RWPE1 (cell line): ENCODE results near the gene BTNL8.

Source experiments
- CTCF ChIA-PET: fragments of 350-600 bp; sonication (Branson Sonifier 250); formaldehyde crosslinking; extraction: SDS; loops from one replicate; lab custom pipeline; 2021; lab: Yijun Ruan, JAX
- POLR2A ChIA-PET: fragments of 400-600 bp; formaldehyde crosslinking; extraction: SDS; loops from one replicate; lab custom pipeline; 2020; ENCODE audit warnings: antibody characterized with exemption; ENCODE audit not compliant: low non-redundant PET; lab: Yijun Ruan, JAX
- DNase-seq: peaks from one replicate; pipeline ENCODE4 v3.0.0; 2012; ENCODE audit warnings: low spot score
- H3K27ac ChIP-seq: fragments of 450-650 bp; 2 replicates; pipeline ENCODE4 v1.5.1; 2017
- TF ChIP-seq, protein P1 (sequence below): fragments of 450-650 bp; conservative IDR thresholded peaks from 2 replicates; pipeline ENCODE4 v1.5.1; 2017; ENCODE audit warnings: low read depth, mild to moderate bottlenecking

BTNL8 gene

DNA sequence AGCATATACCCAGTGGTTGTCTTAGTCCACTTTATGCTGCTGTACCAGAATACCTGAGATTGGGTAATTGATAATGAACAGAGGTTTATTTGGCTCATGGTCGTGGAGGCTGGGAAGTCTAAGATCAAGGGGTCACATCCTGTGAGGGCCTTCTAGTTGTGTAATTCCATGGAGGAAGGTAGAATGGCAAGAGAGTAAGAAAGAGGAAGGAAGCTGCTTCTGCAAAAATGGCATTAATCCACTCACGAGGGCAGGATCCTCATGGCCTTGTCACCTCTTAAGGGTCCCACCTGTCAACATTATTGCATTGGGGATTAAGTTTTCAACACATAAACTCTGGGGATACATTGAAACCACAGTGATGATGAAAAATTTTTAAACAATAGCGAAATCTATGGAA lies 17.0 kb downstream of the BTNL8 start:
- CTCF ChIA-PET = no interaction called here
- POLR2A ChIA-PET = no interaction called here
- DNase-seq = no peak
- no peak overlapping the region for H3K27ac ChIP-seq
- TF ChIP-seq, protein P1, sequence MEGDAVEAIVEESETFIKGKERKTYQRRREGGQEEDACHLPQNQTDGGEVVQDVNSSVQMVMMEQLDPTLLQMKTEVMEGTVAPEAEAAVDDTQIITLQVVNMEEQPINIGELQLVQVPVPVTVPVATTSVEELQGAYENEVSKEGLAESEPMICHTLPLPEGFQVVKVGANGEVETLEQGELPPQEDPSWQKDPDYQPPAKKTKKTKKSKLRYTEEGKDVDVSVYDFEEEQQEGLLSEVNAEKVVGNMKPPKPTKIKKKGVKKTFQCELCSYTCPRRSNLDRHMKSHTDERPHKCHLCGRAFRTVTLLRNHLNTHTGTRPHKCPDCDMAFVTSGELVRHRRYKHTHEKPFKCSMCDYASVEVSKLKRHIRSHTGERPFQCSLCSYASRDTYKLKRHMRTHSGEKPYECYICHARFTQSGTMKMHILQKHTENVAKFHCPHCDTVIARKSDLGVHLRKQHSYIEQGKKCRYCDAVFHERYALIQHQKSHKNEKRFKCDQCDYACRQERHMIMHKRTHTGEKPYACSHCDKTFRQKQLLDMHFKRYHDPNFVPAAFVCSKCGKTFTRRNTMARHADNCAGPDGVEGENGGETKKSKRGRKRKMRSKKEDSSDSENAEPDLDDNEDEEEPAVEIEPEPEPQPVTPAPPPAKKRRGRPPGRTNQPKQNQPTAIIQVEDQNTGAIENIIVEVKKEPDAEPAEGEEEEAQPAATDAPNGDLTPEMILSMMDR = no peak

DNA sequence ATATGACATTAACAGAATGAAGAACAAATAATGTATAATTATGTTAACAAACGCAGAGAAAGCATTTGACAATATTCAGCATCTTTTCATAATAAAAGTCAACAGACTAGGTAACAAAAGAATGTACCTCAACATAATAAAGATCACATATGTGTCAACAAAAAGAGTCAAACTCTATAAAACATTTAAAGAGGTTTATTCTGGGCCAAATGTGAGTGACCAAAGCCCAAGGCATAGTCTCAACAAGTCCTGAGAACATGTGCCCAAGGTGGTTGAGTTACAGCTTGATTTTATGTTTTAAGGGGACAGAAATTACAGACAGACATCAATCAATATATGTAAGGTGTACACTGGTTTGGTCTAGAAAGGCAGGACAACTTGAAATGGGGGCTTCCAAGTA lies 19.4 kb downstream of the BTNL8 start:
- POLR2A ChIA-PET = no interaction called here
- H3K27ac ChIP-seq = no peak overlapping the region
- no peak for DNase-seq
- CTCF ChIA-PET = no interaction called here
- TF ChIP-seq, protein P1 = no peak

DNA sequence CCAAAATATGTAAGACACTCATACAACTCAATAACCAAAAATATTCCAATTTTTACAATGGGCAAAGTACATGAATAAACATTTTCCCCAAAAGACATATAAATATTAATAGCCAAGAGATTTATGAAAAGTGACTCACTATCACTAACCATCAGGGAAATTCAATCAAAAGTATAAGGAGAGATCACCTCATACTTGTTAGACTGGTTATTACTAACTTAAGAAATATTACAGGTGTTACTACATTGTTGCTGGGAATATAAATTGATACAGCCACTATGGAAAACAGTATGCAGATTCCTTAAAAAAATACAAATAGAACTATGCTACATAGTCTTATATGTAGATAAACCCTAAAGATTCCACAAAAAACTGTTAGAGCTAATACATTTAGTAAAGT lies 21.8 kb downstream of the BTNL8 start:
- no peak for DNase-seq
- TF ChIP-seq, protein P1 = no peak
- no peak overlapping the region for H3K27ac ChIP-seq
- CTCF ChIA-PET = no interaction called here
- POLR2A ChIA-PET = no interaction called here

DNA sequence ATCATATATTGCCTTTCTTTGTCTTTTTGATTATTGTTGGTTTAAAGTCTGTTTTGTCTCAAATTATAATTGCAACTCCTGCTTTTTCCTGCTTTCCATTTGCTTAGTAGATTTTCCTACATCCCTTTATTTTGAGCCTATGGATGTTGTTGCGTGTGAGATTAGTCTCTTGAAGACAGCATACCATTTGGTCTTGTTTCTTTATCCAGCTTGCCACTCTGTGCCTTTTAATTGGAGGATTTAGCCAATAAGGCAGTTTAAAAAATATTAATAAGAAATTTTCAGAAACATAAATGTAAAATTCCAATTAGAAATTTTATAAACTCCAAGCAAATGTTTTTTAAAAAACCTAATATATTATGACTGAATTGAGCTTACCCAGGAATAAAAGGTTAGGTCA lies 24.0 kb downstream of the BTNL8 start:
- CTCF ChIA-PET = no interaction called here

DNA sequence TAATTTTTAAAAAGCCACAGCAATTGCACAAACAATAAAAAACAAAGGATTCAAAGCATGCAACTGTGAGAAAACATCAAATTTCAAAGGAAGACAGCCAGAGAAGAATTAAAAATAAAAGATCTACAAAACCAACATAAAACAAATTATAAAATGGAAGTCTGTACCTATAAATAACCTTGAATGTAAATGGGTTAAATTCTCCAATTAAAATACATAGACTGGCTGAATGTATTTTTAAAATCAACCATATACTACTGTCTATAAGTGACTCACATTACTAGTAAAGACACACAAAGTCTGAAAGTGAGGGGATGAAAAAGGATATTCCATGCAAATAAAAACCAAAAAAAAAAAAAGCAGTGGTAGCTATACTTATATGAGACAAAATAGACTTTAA lies 33.7 kb downstream of the BTNL8 start:
- TF ChIP-seq, protein P1 = no peak
- ChIA-PET POLR2A (no interaction called here), CTCF (no interaction called here)
- H3K27ac ChIP-seq = no peak overlapping the region
- DNase-seq = no peak

More for the DNA sequence above, 24.0 kb downstream of the BTNL8 start:
- POLR2A ChIA-PET = no interaction called here
- no peak overlapping the region for H3K27ac ChIP-seq
- no peak for DNase-seq
- TF ChIP-seq, protein P1 = no peak

GRCh38 chr5:180935203-180935602 lies 36.2 kb downstream of the BTNL8 start:
- TF ChIP-seq, protein P1 = no peak
- CTCF ChIA-PET = no interaction called here

DNA sequence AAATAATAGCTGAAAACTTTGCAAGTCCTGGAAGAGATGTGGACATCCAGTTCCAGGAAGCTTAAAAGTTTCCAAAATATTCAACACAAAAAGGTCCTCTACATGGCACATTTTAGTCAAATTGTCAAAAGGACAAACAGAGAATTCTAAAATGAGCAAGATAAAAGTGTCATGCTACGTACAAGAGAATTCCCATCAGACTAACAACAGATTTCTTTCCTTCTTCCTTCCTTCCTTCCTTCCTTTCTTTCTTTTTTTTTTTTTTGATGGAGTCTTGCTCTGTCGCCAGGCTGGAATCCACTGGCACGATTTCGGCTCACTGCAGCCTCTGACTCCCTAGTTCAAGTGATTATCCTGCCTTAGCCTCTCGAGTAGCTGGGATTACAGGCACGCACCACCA lies 39.3 kb downstream of the BTNL8 start:
- ChIA-PET POLR2A (no interaction called here), CTCF (no interaction called here)
- no peak overlapping the region for H3K27ac ChIP-seq
- DNase-seq = no peak
- TF ChIP-seq, protein P1 = no peak

More at GRCh38 chr5:180935203-180935602, 36.2 kb downstream of the BTNL8 start:
- POLR2A ChIA-PET = no interaction called here
- no peak for DNase-seq
- H3K27ac ChIP-seq = no peak overlapping the region
